Panc1 (cell line): ENCODE measurements around the gene LHPP. TPM values are rescaled to one million over a fixed set of nuclear protein-coding genes. Genes with fewer than 3 reads are reported as not detected.

Experiments
- ATAC-seq: fragments of 200-7000 bp; cut with Tn5 transposase; 2 replicates; pipeline ENCODE4 v1.9.1; 2020; ENCODE audit warnings: mild to moderate bottlenecking, moderate library complexity
- BruUV-seq: library from RNA; stranded (reverse); fragments of 400-500 nt; replicated peaks from 2 replicates; lab custom pipeline; 2021; lab: Mats Ljungman, UMichigan
- CTCF ChIA-PET: fragments of 300-600 bp; sonication (Branson Sonifier 250); formaldehyde crosslinking; loops from one replicate; lab custom pipeline; 2022; ENCODE audit warnings: antibody characterized with exemption; lab: Charles Lee
- POLR2A ChIA-PET: fragments of 300-600 bp; sonication (Branson Sonifier 250); formaldehyde crosslinking; loops from one replicate; lab custom pipeline; 2022; ENCODE audit warnings: antibody characterized with exemption; lab: Charles Lee
- DNase-seq: peaks from one replicate; pipeline ENCODE4 v3.0.0-alpha.2; 2010; ENCODE audit warnings: low read depth, low spot score
- H3K27ac ChIP-seq: 2 replicates; pipeline ENCODE4 v1.5.1; 2011; ENCODE audit warnings: mild to moderate bottlenecking, low read length, inconsistent platforms
- H3K27me3 ChIP-seq: fragments of 200-500 bp; sonication (Bioruptor generic); 2 replicates; pipeline ENCODE4 v1.6.0; 2014; ENCODE audit warnings: low read length, inconsistent platforms; ENCODE audit not compliant: control insufficient read depth, insufficient read depth
- H3K36me3 ChIP-seq: fragments of 200-500 bp; sonication (Bioruptor generic); 2 replicates; pipeline ENCODE4 v1.5.1; 2014; ENCODE audit warnings: inconsistent platforms, mild to moderate bottlenecking, low read length, moderate library complexity; ENCODE audit not compliant: control insufficient read depth, insufficient read depth
- H3K4me1 ChIP-seq: 2 replicates; pipeline ENCODE4 v1.5.1; 2011; ENCODE audit warnings: inconsistent platforms, mild to moderate bottlenecking, low read length, moderate library complexity; ENCODE audit not compliant: control insufficient read depth, insufficient read depth
- H3K4me3 ChIP-seq, 2 experiments: 2 replicates each; pipeline ENCODE4 v1.5.1; 2011 to 2012; ENCODE audit warnings: low read depth in 2 of 2, low read length in 2 of 2, mild to moderate bottlenecking in 2 of 2, inconsistent platforms in 1 of 2, moderate library complexity in 1 of 2
- H3K9me3 ChIP-seq: fragments of 200-500 bp; sonication (Bioruptor generic); 2 replicates; pipeline ENCODE4 v1.5.1; 2014; ENCODE audit warnings: low read depth, mild to moderate bottlenecking, inconsistent platforms, low read length, moderate library complexity; ENCODE audit not compliant: control insufficient read depth, insufficient read depth
- POLR2AphosphoS5 ChIP-seq: IDR thresholded peaks from 2 replicates; pipeline ENCODE4 v1.6.1; 2012; ENCODE audit warnings: mild to moderate bottlenecking, low read depth, low read length, moderate library complexity
- SIN3A ChIP-seq: IDR thresholded peaks from 2 replicates; pipeline ENCODE4 v1.6.1; 2012; ENCODE audit warnings: low read depth, mild to moderate bottlenecking, low read length, moderate library complexity, borderline replicate concordance; ENCODE audit not compliant: insufficient read depth
- TCF7L2 ChIP-seq: IDR thresholded peaks from 2 replicates; pipeline ENCODE4 v1.6.1; 2011; ENCODE audit warnings: mild to moderate bottlenecking, low read depth, low read length, inconsistent platforms
- in situ Hi-C: cut with HindIII; loops from 2 replicates; pipeline ENCODE4 v1.10.0; 2016; ENCODE audit warnings: low sequenced_read_pairs, low pct_unique_long_range_greater_than_20kb
- intact Hi-C: fragments of 100-400 bp; cut with micrococcal nuclease; formaldehyde crosslinking; loops from one replicate; pipeline ENCODE4 v1.10.0; 2022; ENCODE audit not compliant: unreplicated experiment
- total RNA-seq: library from RNA; stranded (reverse); gene quantifications from one replicate; pipeline ENCODE4 v1.2.1, GENCODE V29; 2021; ENCODE audit not compliant: unreplicated experiment
- TF ChIP-seq, protein P1 (sequence below), 2 experiments: IDR thresholded peaks; 2 replicates each; pipeline ENCODE4 v1.6.1; 2011 to 2012; ENCODE audit warnings: low read depth in 2 of 2, control low read depth in 1 of 2, low read length in 1 of 2, mild to moderate bottlenecking in 1 of 2, moderate library complexity in 1 of 2; ENCODE audit not compliant: insufficient read depth in 1 of 2
- TF ChIP-seq, protein P2 (sequence below): fragments of 450-650 bp; IDR thresholded peaks from 2 replicates; pipeline ENCODE4 v1.5.1; 2017; ENCODE audit warnings: mild to moderate bottlenecking

LHPP gene
- total RNA-seq, 1 experiment from 2014 or later = 15.0 TPM

DNA sequence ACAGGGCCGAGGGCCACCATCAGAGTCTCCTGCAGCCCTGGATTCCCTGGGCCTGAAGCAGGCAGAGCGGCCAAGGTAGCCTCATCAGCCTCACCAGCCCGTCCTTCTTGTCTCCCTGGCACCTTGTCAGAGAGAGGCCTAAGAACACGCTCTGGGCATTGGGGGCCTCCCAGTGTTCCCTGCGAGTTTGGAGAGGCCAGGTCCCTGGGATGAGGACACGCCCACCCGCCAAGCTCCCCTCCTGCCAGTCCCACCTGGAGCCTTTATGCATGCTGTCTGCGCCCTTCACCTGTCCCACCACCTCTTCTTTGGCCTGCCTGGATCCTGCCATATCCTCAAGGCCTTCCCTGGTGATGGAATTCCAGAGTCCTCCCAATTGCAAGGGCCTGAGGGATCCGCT is 69.2 kb downstream of the LHPP start:
- H3K36me3 ChIP-seq = no peaks in the 10 kb centered on the region
- TF ChIP-seq, protein P1, sequence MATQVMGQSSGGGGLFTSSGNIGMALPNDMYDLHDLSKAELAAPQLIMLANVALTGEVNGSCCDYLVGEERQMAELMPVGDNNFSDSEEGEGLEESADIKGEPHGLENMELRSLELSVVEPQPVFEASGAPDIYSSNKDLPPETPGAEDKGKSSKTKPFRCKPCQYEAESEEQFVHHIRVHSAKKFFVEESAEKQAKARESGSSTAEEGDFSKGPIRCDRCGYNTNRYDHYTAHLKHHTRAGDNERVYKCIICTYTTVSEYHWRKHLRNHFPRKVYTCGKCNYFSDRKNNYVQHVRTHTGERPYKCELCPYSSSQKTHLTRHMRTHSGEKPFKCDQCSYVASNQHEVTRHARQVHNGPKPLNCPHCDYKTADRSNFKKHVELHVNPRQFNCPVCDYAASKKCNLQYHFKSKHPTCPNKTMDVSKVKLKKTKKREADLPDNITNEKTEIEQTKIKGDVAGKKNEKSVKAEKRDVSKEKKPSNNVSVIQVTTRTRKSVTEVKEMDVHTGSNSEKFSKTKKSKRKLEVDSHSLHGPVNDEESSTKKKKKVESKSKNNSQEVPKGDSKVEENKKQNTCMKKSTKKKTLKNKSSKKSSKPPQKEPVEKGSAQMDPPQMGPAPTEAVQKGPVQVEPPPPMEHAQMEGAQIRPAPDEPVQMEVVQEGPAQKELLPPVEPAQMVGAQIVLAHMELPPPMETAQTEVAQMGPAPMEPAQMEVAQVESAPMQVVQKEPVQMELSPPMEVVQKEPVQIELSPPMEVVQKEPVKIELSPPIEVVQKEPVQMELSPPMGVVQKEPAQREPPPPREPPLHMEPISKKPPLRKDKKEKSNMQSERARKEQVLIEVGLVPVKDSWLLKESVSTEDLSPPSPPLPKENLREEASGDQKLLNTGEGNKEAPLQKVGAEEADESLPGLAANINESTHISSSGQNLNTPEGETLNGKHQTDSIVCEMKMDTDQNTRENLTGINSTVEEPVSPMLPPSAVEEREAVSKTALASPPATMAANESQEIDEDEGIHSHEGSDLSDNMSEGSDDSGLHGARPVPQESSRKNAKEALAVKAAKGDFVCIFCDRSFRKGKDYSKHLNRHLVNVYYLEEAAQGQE (IDR thresholded peaks at IDR 0.05; ENCODE audit: insufficient read depth in 1 of 2, low read depth in 2 of 2, low read length in 1 of 2) = no peak
- TF ChIP-seq POLR2AphosphoS5 (no peak), SIN3A (no peak), TCF7L2 (no peak)
- TF ChIP-seq, protein P2, sequence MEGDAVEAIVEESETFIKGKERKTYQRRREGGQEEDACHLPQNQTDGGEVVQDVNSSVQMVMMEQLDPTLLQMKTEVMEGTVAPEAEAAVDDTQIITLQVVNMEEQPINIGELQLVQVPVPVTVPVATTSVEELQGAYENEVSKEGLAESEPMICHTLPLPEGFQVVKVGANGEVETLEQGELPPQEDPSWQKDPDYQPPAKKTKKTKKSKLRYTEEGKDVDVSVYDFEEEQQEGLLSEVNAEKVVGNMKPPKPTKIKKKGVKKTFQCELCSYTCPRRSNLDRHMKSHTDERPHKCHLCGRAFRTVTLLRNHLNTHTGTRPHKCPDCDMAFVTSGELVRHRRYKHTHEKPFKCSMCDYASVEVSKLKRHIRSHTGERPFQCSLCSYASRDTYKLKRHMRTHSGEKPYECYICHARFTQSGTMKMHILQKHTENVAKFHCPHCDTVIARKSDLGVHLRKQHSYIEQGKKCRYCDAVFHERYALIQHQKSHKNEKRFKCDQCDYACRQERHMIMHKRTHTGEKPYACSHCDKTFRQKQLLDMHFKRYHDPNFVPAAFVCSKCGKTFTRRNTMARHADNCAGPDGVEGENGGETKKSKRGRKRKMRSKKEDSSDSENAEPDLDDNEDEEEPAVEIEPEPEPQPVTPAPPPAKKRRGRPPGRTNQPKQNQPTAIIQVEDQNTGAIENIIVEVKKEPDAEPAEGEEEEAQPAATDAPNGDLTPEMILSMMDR = no peak
- H3K27ac ChIP-seq = no peak overlapping the region
- ChIA-PET POLR2A (no interaction called here), CTCF (interaction anchor here (0.7 to 2.1 kb wide), 3 partner anchors 35 to 251 kb away, joined by 4 to 23 read pairs (median 10); no protein-coding TSS in a partner anchor)
- no peak overlapping the region for H3K4me3 ChIP-seq
- in situ Hi-C loops (no loop called here), intact Hi-C loops (loop anchor here (2.0 to 10.0 kb wide), 2 partner anchors 210 to 294 kb away; no protein-coding TSS in a partner anchor)
- no peaks in the 10 kb centered on the region for H3K27me3 ChIP-seq
- no peaks in the 10 kb centered on the region for H3K9me3 ChIP-seq
- no TSS peak for BruUV-seq
- no peak for DNase-seq
- no peak for ATAC-seq
- no peaks in the 10 kb centered on the region for H3K4me1 ChIP-seq

DNA sequence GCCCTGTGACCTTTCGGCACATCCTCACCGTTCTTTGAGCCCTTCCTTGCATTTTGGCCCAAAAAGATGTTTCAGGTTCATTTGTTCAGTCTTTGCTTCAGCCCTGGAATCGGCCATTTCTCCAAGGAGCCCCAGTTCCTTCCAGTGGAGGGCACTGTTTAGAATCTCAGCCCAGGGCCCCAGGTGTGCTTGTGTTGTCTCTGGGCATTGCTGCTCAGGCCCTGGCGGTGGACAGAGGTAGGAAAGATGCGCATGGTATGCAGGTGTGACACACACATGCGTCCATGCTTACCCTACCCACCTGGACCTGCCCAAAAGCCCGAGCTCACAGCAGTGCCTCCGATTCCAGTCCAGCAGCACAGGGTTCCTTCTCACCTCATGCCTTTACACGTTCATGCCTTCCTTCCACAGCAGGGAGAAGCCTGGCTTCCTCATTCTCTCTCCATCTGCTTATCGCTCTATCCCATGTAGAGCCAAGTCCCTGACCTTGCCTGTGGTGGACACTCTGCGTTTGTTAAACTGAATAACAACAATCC is 70.6 kb downstream of the LHPP start:
- CTCF ChIA-PET = interaction anchor here (0.6 to 1.2 kb wide), 4 partner anchors 9 to 240 kb away, joined by 3 to 8 read pairs (median 4); no protein-coding TSS in a partner anchor
- Histone ChIP-seq H3K36me3 (no peaks in the 10 kb centered on the region), H3K9me3 (no peaks in the 10 kb centered on the region), H3K27me3 (no peaks in the 10 kb centered on the region), H3K27ac (no peak overlapping the region), H3K4me3 (no peak overlapping the region), H3K4me1 (no peaks in the 10 kb centered on the region)
- in situ Hi-C loops = no loop called here
- POLR2A ChIA-PET = no interaction called here
- no TSS peak for BruUV-seq
- no peak for DNase-seq
- ATAC-seq = peak; percentile 39; the same call in 1 of the 2 replicates
- intact Hi-C loops = loop anchor here (10.0 kb wide), 1 partner anchor 293 kb away; no protein-coding TSS in a partner anchor
- TF ChIP-seq, protein P2 = peak; percentile 83
- TF ChIP-seq, protein P1 (IDR thresholded peaks at IDR 0.05; ENCODE audit: insufficient read depth in 1 of 2, low read depth in 2 of 2, low read length in 1 of 2) = no peak
